NCI-H2227 treated with DMSO at 0.1 percent for 48 hours (cell line): ENCODE measurements around the gene TMEM44.
"Not testable (repeated sequence)": the region's sequence is repeated elsewhere in the genome, so short reads cannot be mapped to it uniquely, and the experiment has no call there.

Experiments used
- DNase-seq: peaks from one replicate; lab custom pipeline; 2025; lab: John Stamatoyannopoulos, UW

The TMEM44 gene

GRCh38 chr3:194609601-194610000, 23.6 kb downstream of the TMEM44 start:
- no peak for DNase-seq

DNA sequence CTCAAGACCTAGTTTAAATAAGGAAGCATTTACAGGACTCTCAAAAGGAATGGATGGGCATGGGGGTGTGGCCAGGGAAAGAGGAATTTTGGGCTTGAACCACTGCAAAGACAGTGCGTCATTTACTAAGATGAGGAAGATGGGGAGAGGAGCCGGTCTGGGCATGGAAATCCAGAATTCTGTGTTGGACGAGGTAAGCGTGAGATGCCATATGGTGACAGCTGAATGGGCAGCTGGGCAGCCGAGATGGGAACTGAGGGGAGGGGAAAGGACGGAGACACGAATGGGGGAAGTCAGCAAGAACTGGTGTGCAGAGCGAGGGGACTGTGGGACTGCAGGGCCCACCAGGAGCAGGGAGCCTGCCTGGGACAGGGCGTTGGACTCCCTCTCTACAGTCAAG, 24.2 kb downstream of the TMEM44 start:
- DNase-seq = no peak

GRCh38 chr3:194607592-194608389, 25.4 kb downstream of the TMEM44 start:
- DNase-seq = no peak

DNA sequence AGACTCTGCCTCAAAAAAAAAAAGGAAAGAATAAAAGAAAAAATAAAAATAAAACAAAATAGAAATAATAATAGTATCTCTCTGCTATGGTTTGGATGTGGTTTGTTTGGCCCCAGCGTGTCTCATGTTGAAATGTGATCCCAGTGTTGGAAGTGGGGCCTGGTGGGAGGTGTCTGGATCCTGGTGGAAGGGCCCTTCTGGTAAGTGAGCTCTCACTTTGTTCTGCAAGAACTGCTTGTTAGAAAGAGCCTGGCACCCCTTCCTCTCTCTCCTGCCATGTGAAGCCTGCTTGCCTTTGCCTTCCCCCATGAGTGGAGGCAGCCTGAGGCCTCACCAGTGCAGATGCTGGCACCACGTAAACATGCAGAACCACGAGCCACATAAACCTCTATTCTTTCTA, 26.3 kb downstream of the TMEM44 start:
- DNase-seq = no peak

DNA sequence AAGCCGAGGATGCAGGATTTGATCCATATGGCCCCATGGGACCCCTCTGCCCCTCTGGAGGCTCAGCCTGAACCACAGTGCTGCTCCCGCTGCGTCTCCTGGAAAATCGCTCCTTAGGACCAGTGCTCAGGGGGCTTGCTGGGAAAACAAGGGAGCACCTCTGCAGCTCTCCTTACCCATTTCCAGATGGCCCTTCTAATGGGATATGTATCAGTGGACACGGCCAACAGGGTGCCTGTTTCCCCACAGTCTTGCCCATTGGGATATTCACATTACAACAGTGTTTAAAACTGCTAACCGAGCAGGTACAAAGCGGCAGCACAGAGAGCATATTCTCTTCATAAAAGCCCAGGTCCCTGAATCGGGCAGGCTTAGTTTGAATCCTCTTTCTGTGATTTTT, 27.1 kb downstream of the TMEM44 start:
- DNase-seq = no peak

- DNase-seq = not testable (repeated sequence)
Measured at GRCh38 chr3:194605314-194605713, 27.9 kb downstream of the TMEM44 start.

DNA sequence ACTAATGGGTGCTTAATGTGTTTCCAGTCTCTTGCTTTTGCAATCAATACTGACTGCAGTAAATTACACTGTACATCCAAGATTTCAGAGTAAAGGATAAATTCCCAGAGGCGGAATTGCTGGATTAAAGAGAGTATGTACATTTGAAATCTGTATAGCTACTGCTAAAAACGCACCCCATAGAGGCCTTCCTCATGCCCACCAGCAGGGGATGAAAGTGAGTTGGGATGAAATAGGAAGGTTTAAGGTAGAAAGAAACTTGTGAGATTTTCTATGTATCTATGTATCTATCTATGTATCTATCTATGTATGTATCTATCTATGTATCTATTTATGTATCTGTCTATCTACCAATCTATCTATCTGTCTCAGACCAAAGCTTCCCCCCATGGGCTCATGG, 28.4 kb downstream of the TMEM44 start:
- no peak for DNase-seq

GRCh38 chr3:194604126-194604525, 29.1 kb downstream of the TMEM44 start:
- no peak for DNase-seq

GRCh38 chr3:194602669-194603171, 30.5 kb downstream of the TMEM44 start:
- DNase-seq = no peak

DNA sequence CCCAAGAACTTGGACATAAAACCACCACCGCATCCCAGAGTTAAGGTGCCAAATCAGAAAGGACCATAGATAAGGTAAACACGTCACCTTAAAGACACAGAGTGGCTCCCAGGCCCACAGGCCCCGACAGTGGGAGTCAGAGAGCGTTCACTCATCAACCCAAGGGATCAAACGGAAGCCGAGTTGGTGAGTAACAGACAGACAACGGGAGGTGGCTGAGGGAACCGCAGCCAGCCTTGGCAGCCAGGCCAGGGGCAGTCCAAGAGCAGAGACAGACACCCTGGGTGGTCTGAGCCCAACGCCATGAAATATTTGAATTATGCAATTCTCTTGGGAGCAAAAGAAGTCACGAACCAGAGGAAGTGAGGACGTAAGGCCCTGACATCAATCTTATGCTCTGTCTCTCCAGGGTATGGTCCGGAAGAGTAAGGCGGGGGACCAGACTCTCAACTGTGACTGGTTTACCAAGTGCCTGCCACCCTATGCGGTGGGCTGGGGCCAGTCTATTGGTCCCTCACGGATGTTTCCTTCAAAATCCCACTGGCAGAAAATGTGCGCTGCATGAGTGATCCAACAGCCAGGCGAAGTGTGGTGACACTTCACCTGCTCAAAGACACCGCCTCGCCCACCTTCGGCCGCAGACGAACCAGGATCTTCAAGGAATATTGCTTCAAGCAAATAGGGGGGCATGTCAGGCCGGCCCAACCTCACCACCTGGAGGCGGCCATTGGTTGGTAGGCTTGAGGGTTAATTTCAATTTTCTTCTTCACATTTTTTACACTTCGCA, 34.3 kb downstream of the TMEM44 start:
- no peak for DNase-seq

DNA sequence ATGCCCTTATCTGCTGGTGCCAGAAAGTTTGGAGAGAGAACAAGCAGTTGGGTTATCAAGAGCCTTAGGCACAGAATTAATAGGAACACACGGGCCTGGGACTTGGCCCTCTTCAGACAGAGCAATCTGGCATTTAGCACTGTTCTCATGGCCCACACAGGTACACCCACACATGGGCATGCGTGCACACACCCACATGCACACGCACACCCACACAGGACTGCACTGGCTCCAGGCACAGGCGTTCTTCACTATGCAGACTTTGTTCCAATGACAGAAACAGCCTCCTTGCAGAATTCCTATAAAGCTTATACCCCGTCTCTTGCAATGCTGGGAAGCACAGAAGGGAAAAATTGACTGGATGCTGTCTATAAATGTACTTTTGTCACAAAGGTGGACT, 36.3 kb downstream of the TMEM44 start:
- no peak for DNase-seq

GRCh38 chr3:194592798-194593752, 40.1 kb downstream of the TMEM44 start:
- DNase-seq = no peak

GRCh38 chr3:194588741-194589140, 44.5 kb downstream of the TMEM44 start:
- no peak for DNase-seq

DNA sequence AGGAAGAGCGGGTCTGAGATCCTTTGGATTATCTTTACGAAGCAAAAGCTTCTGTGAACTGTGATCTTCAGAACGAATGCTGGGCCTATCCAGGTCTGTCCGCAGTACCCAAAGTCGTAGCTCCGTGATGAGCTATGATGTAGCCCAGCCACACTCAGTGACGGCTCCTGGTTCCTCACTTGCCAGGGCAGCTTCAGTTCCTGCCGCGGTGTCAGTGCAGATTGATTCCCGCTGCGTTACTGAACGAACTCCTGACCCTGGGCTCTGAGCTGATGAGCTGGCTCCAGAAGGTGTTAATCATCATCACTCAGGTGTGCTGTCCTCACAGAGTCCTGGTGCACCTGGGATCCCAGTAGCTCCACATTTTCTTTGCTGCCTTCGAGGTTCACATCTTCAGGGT, 45.0 kb downstream of the TMEM44 start:
- no peak for DNase-seq

DNA sequence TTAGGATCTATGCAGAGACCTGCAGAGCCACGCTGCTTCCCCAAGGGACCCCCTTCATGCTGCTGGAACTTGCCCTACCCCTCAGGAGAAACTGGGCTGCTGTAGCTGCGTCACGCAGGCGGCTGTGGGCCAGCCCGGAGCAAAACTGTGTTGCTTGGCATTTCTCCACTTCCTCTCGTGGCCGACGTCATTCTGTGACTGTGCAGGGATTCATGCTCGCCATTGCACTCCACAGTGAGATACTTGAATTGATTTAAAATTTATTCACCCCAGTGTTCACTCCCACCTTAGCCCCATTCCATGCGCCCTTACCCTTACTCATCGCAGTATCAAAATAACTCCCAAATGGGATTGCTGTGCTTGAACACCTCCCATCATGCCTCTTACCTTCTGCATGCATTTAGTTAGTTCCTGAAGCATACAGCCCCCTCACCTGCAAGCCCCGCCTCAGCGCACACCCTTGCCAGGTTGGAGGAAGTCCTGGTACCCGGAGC, 45.7 kb downstream of the TMEM44 start:
- no peak for DNase-seq

- no peak for DNase-seq
Measured at GRCh38 chr3:194586836-194587235, 46.4 kb downstream of the TMEM44 start.

GRCh38 chr3:194585880-194586281, 47.3 kb downstream of the TMEM44 start:
- no peak for DNase-seq

GRCh38 chr3:194584866-194585265, 48.4 kb downstream of the TMEM44 start:
- DNase-seq = no peak

GRCh38 chr3:194584320-194584776, 48.9 kb downstream of the TMEM44 start:
- DNase-seq = no peak

- DNase-seq = no peak
Measured at GRCh38 chr3:194582196-194582905, 50.9 kb downstream of the TMEM44 start.

- DNase-seq = no peak
Measured at GRCh38 chr3:194579091-194579606, 54.1 kb downstream of the TMEM44 start.
